Parathyroid adenoma (tissue), 2 donors: ENCODE data around the gene VPS41.

Source experiments
- H2AFZ ChIP-seq: fragments of 300-600 bp; sonication (generic); one replicate; pipeline ENCODE4 v1.7.0; 2017; ENCODE audit warnings: antibody characterized with exemption, mild to moderate bottlenecking
- H3K27ac ChIP-seq: fragments of 300-600 bp; sonication (generic); one replicate; pipeline ENCODE4 v1.7.0; 2017
- H3K27me3 ChIP-seq: fragments of 300-600 bp; sonication (generic); one replicate; pipeline ENCODE4 v1.7.0; 2017; ENCODE audit warnings: low read length; ENCODE audit not compliant: control insufficient read depth, insufficient read depth
- H3K36me3 ChIP-seq: fragments of 300-600 bp; sonication (generic); one replicate; pipeline ENCODE4 v1.7.0; 2017; ENCODE audit warnings: low read length; ENCODE audit not compliant: control insufficient read depth, insufficient read depth
- H3K4me1 ChIP-seq: fragments of 300-600 bp; sonication (generic); one replicate; pipeline ENCODE4 v1.7.0; 2017; ENCODE audit warnings: control low read depth
- H3K4me2 ChIP-seq: fragments of 300-600 bp; sonication (generic); one replicate; pipeline ENCODE4 v1.7.0; 2017; ENCODE audit warnings: low read length
- H3K4me3 ChIP-seq: fragments of 300-600 bp; sonication (generic); one replicate; pipeline ENCODE4 v1.7.0; 2017; ENCODE audit warnings: low read depth, low read length
- H3K79me2 ChIP-seq: fragments of 300-600 bp; sonication (generic); one replicate; pipeline ENCODE4 v1.7.0; 2017; ENCODE audit warnings: control low read depth
- H3K9ac ChIP-seq: fragments of 300-600 bp; sonication (generic); one replicate; pipeline ENCODE4 v1.7.0; 2017; ENCODE audit warnings: mild to moderate bottlenecking
- H3K9me3 ChIP-seq: fragments of 300-600 bp; sonication (generic); one replicate; pipeline ENCODE4 v1.7.0; 2017; ENCODE audit warnings: low read length; ENCODE audit not compliant: control insufficient read depth
- TF ChIP-seq, protein P1 (sequence below): fragments of 300-600 bp; sonication (generic); IDR thresholded peaks from one replicate; pipeline ENCODE4 v1.7.0; 2017; ENCODE audit warnings: antibody characterized with exemption, mild to moderate bottlenecking
- donor health status: primary hyperparathyroidism.

VPS41 gene

DNA sequence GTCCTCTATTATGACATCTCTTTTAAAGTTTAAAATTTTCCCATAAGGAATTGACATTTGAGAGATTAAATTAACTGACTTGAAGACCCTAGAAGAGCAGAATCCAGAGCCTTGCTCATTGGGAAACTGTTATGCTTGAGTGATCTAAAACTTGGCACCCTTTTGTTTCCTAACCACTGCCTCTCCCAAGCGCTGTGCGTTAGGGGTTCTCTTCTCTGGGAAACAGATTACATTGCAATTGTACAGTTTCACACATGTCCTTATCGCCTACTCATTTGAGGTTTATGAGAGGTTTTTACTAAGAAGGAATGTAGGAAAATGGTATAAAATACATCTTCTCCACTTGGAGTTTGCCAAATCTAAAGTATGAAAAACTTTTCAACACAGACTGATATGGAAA is 151.1 kb downstream of the VPS41 start:
- H3K27ac ChIP-seq = no peak overlapping the region
- no peaks in the 10 kb centered on the region for H3K79me2 ChIP-seq
- no peaks in the 10 kb centered on the region for H3K36me3 ChIP-seq
- H3K9ac ChIP-seq = no peak overlapping the region
- TF ChIP-seq, protein P1, sequence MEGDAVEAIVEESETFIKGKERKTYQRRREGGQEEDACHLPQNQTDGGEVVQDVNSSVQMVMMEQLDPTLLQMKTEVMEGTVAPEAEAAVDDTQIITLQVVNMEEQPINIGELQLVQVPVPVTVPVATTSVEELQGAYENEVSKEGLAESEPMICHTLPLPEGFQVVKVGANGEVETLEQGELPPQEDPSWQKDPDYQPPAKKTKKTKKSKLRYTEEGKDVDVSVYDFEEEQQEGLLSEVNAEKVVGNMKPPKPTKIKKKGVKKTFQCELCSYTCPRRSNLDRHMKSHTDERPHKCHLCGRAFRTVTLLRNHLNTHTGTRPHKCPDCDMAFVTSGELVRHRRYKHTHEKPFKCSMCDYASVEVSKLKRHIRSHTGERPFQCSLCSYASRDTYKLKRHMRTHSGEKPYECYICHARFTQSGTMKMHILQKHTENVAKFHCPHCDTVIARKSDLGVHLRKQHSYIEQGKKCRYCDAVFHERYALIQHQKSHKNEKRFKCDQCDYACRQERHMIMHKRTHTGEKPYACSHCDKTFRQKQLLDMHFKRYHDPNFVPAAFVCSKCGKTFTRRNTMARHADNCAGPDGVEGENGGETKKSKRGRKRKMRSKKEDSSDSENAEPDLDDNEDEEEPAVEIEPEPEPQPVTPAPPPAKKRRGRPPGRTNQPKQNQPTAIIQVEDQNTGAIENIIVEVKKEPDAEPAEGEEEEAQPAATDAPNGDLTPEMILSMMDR = no peak
- no peak overlapping the region for H2AFZ ChIP-seq
- H3K4me2 ChIP-seq = no peak overlapping the region
- no peaks in the 10 kb centered on the region for H3K9me3 ChIP-seq
- no peak overlapping the region for H3K4me3 ChIP-seq
- H3K4me1 ChIP-seq = no peaks in the 10 kb centered on the region
- H3K27me3 ChIP-seq = no peaks in the 10 kb centered on the region

DNA sequence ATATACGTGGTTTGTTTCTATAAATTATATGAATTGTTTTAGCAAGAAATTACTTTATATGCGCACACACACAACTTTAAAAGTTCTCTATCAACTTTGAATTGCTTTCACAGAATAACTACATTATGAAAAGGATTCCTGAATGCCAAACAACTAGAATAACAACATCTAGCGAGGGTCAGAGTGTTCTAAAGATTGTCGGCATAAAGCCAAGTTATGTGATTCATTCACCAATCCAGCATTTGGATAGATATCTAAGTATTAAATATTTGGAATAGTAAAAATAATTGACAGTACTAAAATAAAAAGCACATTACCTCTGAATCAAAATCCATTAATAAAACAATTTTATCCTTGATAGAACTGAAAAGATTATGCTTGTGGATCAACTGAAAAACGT is 152.5 kb downstream of the VPS41 start:
- H3K4me3 ChIP-seq = no peak overlapping the region
- TF ChIP-seq, protein P1 = no peak

DNA sequence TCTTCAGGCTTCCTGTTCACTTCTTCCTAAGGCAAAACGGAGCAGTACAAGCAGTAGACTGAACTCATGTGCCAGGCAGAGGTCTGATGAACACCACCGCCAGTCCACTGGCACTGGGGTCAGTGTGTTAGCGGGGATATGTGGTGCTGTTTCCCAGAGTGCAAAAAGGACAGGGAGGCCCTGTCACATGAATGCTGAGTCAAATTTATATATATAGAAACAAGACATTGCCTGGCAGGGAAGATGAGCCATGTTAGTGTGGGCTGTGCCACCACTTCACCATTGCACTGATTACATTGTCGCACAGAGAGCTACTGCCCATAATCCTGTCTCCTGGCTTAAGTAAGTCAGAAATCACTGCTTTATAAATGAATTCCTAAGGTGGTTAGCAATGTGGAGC is 155.6 kb downstream of the VPS41 start:
- Histone ChIP-seq H3K27me3 (no peaks in the 10 kb centered on the region), H3K9ac (no peak overlapping the region), H3K9me3 (no peaks in the 10 kb centered on the region), H3K4me2 (no peak overlapping the region), H3K4me1 (no peaks in the 10 kb centered on the region), H3K27ac (no peak overlapping the region), H3K4me3 (no peak overlapping the region), H3K36me3 (no peaks in the 10 kb centered on the region), H3K79me2 (no peaks in the 10 kb centered on the region), H2AFZ (no peak overlapping the region)
- TF ChIP-seq, protein P1 = no peak

More for the DNA sequence above, 152.5 kb downstream of the VPS41 start:
- H2AFZ ChIP-seq = no peak overlapping the region
- H3K27ac ChIP-seq = no peak overlapping the region
- no peaks in the 10 kb centered on the region for H3K4me1 ChIP-seq
- no peaks in the 10 kb centered on the region for H3K9me3 ChIP-seq
- H3K79me2 ChIP-seq = no peaks in the 10 kb centered on the region
- no peaks in the 10 kb centered on the region for H3K27me3 ChIP-seq
- no peaks in the 10 kb centered on the region for H3K36me3 ChIP-seq
- no peak overlapping the region for H3K4me2 ChIP-seq
- no peak overlapping the region for H3K9ac ChIP-seq

DNA sequence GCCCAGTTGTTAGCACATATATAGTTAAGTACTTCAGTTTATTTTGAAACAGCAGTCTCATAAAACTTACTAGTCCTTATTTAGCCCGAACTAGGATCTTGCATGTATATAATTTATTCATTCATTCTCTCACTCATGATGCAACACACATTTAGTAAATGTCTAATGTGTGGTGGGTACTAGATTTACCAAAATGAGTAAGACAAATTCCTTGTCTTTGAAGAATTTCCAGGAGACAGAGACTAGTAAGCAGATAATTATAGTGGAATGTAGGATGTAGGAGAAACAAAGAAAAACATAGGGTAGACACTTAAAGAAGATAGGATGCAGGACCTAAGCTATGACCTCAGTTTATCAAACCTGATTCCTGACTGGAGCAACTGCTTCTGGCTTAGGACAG is 157.6 kb downstream of the VPS41 start:
- Histone ChIP-seq H3K4me1 (no peaks in the 10 kb centered on the region), H3K36me3 (no peaks in the 10 kb centered on the region), H2AFZ (no peak overlapping the region), H3K9me3 (no peaks in the 10 kb centered on the region), H3K27me3 (no peaks in the 10 kb centered on the region), H3K27ac (no peak overlapping the region), H3K4me2 (no peak overlapping the region), H3K4me3 (no peak overlapping the region), H3K79me2 (no peaks in the 10 kb centered on the region), H3K9ac (no peak overlapping the region)
- TF ChIP-seq, protein P1 = no peak

DNA sequence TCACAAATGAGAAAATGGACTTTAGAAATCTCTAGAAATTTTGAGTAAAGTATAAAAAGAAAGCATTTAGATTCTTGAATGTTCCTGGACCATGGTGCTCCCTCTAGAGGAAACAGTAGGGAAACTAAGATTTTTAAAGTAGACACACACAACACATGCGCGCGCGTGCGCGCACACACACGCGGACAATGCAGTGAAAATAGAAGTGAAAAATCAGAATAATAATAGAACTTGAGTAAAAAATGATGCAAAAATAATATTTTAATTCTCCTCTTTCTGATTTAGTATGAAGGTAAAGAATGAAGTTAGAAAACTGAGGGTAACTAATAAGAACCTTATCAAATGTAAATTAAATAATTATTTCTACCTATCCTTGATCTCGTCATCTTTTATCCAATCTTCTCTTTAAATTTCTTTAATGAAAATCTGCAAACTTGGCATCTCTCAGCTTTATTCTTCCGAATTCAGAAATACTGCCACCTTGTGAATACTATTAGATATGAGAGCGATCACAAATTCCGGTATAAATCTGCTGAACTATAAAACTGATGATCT is 160.9 kb downstream of the VPS41 start:
- Histone ChIP-seq H3K27me3 (no peaks in the 10 kb centered on the region), H2AFZ (no peak overlapping the region), H3K9me3 (no peaks in the 10 kb centered on the region), H3K27ac (no peak overlapping the region), H3K4me2 (no peak overlapping the region), H3K36me3 (no peaks in the 10 kb centered on the region), H3K4me1 (no peaks in the 10 kb centered on the region), H3K4me3 (no peak overlapping the region), H3K79me2 (no peaks in the 10 kb centered on the region), H3K9ac (no peak overlapping the region)
- TF ChIP-seq, protein P1 = no peak
